HepG2 (cell line): Measurements from ENCODE around the gene NTM. TPM values are rescaled to one million over a fixed set of nuclear protein-coding genes. Genes with fewer than 3 reads are reported as not detected.

Experiments used
- ATAC-seq: fragments of 200-7000 bp; cut with Tn5 transposase; 3 replicates; pipeline ENCODE4 v1.9.1; 2020; ENCODE audit warnings: mild to moderate bottlenecking, moderate library complexity
- BruUV-seq: library from RNA; stranded (reverse); fragments of 400-500 nt; replicated peaks from 2 replicates; lab custom pipeline; 2021; lab: Mats Ljungman, UMichigan
- CTCF ChIA-PET: fragments of 300-600 bp; formaldehyde crosslinking; extraction: SDS; loops from one replicate; lab custom pipeline; 2021; ENCODE audit warnings: low total read pairs, inconsistent platforms, low intra/inter-chr PET ratio; lab: Yijun Ruan, JAX
- POLR2A ChIA-PET: fragments of 350-600 bp; sonication (Branson Sonifier 250); formaldehyde crosslinking; loops from one replicate; lab custom pipeline; 2020; ENCODE audit warnings: antibody characterized with exemption, inconsistent platforms; lab: Yijun Ruan, JAX
- DNase-seq: peaks from one replicate; pipeline ENCODE4 v3.0.0-alpha.2; 2015; ENCODE audit warnings: low spot score
- FAIRE-seq: peaks from 3 replicates; lab custom pipeline; 2011; peaks lifted over from hg19 to GRCh38; lab: Jason Lieb, UNC
- H2AFZ ChIP-seq: one replicate; pipeline ENCODE4 v1.6.1; 2011; ENCODE audit warnings: low read length, inconsistent platforms
- H3K27ac ChIP-seq: fragments of 300-600 bp; 3 replicates; pipeline ENCODE4 v1.8.0; 2011; ENCODE audit warnings: mixed run types, mild to moderate bottlenecking, mixed read lengths, low read length, inconsistent platforms; ENCODE audit not compliant: insufficient read depth; ENCODE audit errors: extremely low read length
- H3K27me3 ChIP-seq, 2 experiments: fragments of 200-600 bp in 1 of 2; 2 replicates in 1 of 2; 3 replicates in 1 of 2; pipeline versions ENCODE4 v1.6.0 to v1.8.0; 2011; ENCODE audit warnings: low read length in 2 of 2, mild to moderate bottlenecking in 2 of 2, moderate library complexity in 2 of 2, inconsistent platforms in 1 of 2; ENCODE audit not compliant: insufficient read depth in 2 of 2, control insufficient read depth in 1 of 2
- H3K36me3 ChIP-seq, 2 experiments: fragments of 200-600 bp in 1 of 2; replicated peaks in 1 of 2; 2 replicates in 1 of 2; 3 replicates in 1 of 2; pipeline versions ENCODE4 v1.5.1 to v1.8.0; 2011; ENCODE audit warnings: low read length in 2 of 2, inconsistent platforms in 1 of 2; ENCODE audit not compliant: insufficient read depth in 2 of 2, control insufficient read depth in 1 of 2
- H3K4me1 ChIP-seq: 2 replicates; pipeline ENCODE4 v1.5.1; 2012; ENCODE audit warnings: low read length, inconsistent platforms; ENCODE audit not compliant: insufficient read depth
- H3K4me2 ChIP-seq: 2 replicates; pipeline ENCODE4 v1.6.0; 2011; ENCODE audit warnings: low read depth, low read length, inconsistent platforms
- H3K4me3 ChIP-seq, 3 experiments: fragments of 200-600 bp in 1 of 3; sonication (generic), shearing (Covaris generic) in 1 of 3; replicated peaks in 1 of 3; 2 replicates each; pipeline ENCODE4 v1.5.1; 2011 to 2016; ENCODE audit warnings: low read length in 3 of 3, inconsistent platforms in 2 of 3, low read depth in 2 of 3, mild to moderate bottlenecking in 2 of 3, control low read depth in 1 of 3, mixed read lengths in 1 of 3; ENCODE audit not compliant: insufficient read depth in 1 of 3
- H3K79me2 ChIP-seq: one replicate; pipeline ENCODE4 v1.6.1; 2011; ENCODE audit warnings: low read length, inconsistent platforms; ENCODE audit not compliant: insufficient read depth
- H3K9ac ChIP-seq: 2 replicates; pipeline ENCODE4 v1.6.0; 2011; ENCODE audit warnings: mild to moderate bottlenecking, low read depth, low read length, inconsistent platforms; ENCODE audit not compliant: insufficient read depth
- H3K9me3 ChIP-seq: 2 replicates; pipeline ENCODE4 v1.5.1; 2012; ENCODE audit warnings: mild to moderate bottlenecking, low read length
- H4K20me1 ChIP-seq: 2 replicates; pipeline ENCODE4 v1.6.0; 2011; ENCODE audit warnings: inconsistent platforms, mild to moderate bottlenecking, low read length, moderate library complexity; ENCODE audit not compliant: insufficient read depth
- ATF7 ChIP-seq, 2 experiments: fragments of 450-650 bp in 1 of 2; sonication (generic) in 1 of 2; formaldehyde crosslinking in 1 of 2; IDR thresholded peaks; 2 replicates each; pipeline versions ENCODE4 v1.4.0 to v1.6.1; 2016 to 2020; ENCODE audit warnings: antibody characterized with exemption in 1 of 2, mild to moderate bottlenecking in 1 of 2, missing genetic modification reagents in 1 of 2
- BRD4 ChIP-seq: sonication (generic); formaldehyde crosslinking; IDR thresholded peaks from 2 replicates; pipeline ENCODE4 v1.4.0; 2020; ENCODE audit warnings: missing genetic modification reagents
- DNMT1 ChIP-seq: sonication (generic); formaldehyde crosslinking; IDR thresholded peaks from 2 replicates; pipeline ENCODE4 v1.5.1; 2020; ENCODE audit warnings: mild to moderate bottlenecking, missing genetic modification reagents
- HOXD1 ChIP-seq: sonication (generic); formaldehyde crosslinking; IDR thresholded peaks from 2 replicates; pipeline ENCODE4 v1.5.0; 2020; ENCODE audit warnings: missing genetic modification reagents
- KLF16 ChIP-seq, 2 experiments: sonication (generic) in 1 of 2; formaldehyde crosslinking in 1 of 2; IDR thresholded peaks; 2 replicates each; pipeline versions ENCODE4 v1.6.1 to v1.8.0; 2016 to 2023; ENCODE audit warnings: missing genetic modification reagents in 2 of 2, missing compliant biosample characterization in 1 of 2
- SMARCC2 ChIP-seq: fragments of 450-650 bp; IDR thresholded peaks from 2 replicates; pipeline ENCODE4 v1.6.1; 2017; ENCODE audit warnings: antibody characterized with exemption, mild to moderate bottlenecking
- SRSF9 ChIP-seq: fragments of 200-400 bp; formaldehyde crosslinking; IDR thresholded peaks from 2 replicates; pipeline ENCODE4 v1.6.1; 2018; ENCODE audit warnings: borderline replicate concordance, mild to moderate bottlenecking, low read depth, low read length; ENCODE audit not compliant: insufficient read depth, poor library complexity, severe bottlenecking
- ZBTB3 ChIP-seq: sonication (generic); formaldehyde crosslinking; IDR thresholded peaks from 2 replicates; pipeline ENCODE4 v1.4.0; 2020; ENCODE audit warnings: low read depth, mild to moderate bottlenecking, moderate library complexity, missing genetic modification reagents, borderline replicate concordance
- ZNF282 ChIP-seq: fragments of 450-650 bp; IDR thresholded peaks from 2 replicates; pipeline ENCODE4 v1.6.1; 2018; ENCODE audit not compliant: partially characterized antibody
- ZNF292 ChIP-seq: sonication (generic); formaldehyde crosslinking; IDR thresholded peaks from 2 replicates; pipeline ENCODE4 v1.8.1; 2022; ENCODE audit warnings: mild to moderate bottlenecking, low read depth, missing genetic modification reagents, borderline replicate concordance
- ZNF296 ChIP-seq: sonication (generic); formaldehyde crosslinking; conservative IDR thresholded peaks from 2 replicates; pipeline ENCODE4 v1.5.0; 2020; ENCODE audit warnings: mild to moderate bottlenecking, missing genetic modification reagents
- ZNF30 ChIP-seq: sonication (generic); formaldehyde crosslinking; IDR thresholded peaks from 2 replicates; pipeline ENCODE4 v1.5.0; 2020; ENCODE audit warnings: mild to moderate bottlenecking, missing genetic modification reagents
- ZNF484 ChIP-seq: sonication (generic); formaldehyde crosslinking; IDR thresholded peaks from 2 replicates; pipeline ENCODE4 v1.5.1; 2020; ENCODE audit warnings: mild to moderate bottlenecking, low read depth, missing genetic modification reagents, borderline replicate concordance
- ZNF678 ChIP-seq: sonication (generic); formaldehyde crosslinking; IDR thresholded peaks from 2 replicates; pipeline ENCODE4 v1.4.0; 2020; ENCODE audit warnings: mild to moderate bottlenecking, missing genetic modification reagents
- ZNF724P ChIP-seq: sonication (generic); formaldehyde crosslinking; IDR thresholded peaks from 2 replicates; pipeline ENCODE4 v1.8.0; 2022; ENCODE audit warnings: missing genetic modification reagents, borderline replicate concordance
- ZSCAN9 ChIP-seq: IDR thresholded peaks from 2 replicates; pipeline ENCODE4 v1.6.1; 2016; ENCODE audit warnings: borderline replicate concordance
- WGBS: methylation state at CpG from one replicate; pipeline ENCODE4 v1.1.6; 2017; ENCODE audit warnings: low lambda C conversion rate; 5-methylcytosine and 5-hydroxymethylcytosine counted together
- in situ Hi-C: cut with HindIII; loops from 2 replicates; pipeline ENCODE4 v1.10.0; 2017; ENCODE audit warnings: low pct_unique_long_range_greater_than_20kb; ENCODE audit not compliant: extremely low pct_ligation_motif_present
- intact Hi-C: fragments of 100-400 bp; cut with micrococcal nuclease; formaldehyde crosslinking; loops from one replicate; pipeline ENCODE4 v1.10.0; 2022; ENCODE audit not compliant: unreplicated experiment
- polyA plus RNA-seq, 8 experiments: library from polyadenylated mRNA; depleted of rRNA in 3 of 8; stranded (reverse) in 7 of 8; unstranded in 1 of 8; fragments of >200 nt; fragmentation: Illumina TruSeq in 4 of 8; extraction: Trizol in 4 of 8; gene quantifications; 2 replicates each; pipeline versions ENCODE4 v1.2.1 to v1.2.3, GENCODE V29; 2011 to 2016; ENCODE audit warnings: low read depth in 4 of 8, missing spikeins in 1 of 8, mixed read lengths in 1 of 8; ENCODE audit not compliant: insufficient read depth in 1 of 8
- total RNA-seq, 5 experiments: library from RNA; depleted of rRNA; stranded (reverse); fragments of >200 nt; fragmentation: Illumina TruSeq; extraction: Trizol; gene quantifications; 2 replicates each; pipeline ENCODE4 v1.2.3, GENCODE V29; 2016; ENCODE audit warnings: low read depth in 1 of 5
- TF ChIP-seq, protein P1 (sequence below): sonication (generic); formaldehyde crosslinking; IDR thresholded peaks from 2 replicates; pipeline ENCODE4 v1.9.0; 2021; ENCODE audit warnings: missing genetic modification reagents, borderline replicate concordance
- TF ChIP-seq, protein P2 (sequence below): sonication (generic); formaldehyde crosslinking; IDR thresholded peaks from 2 replicates; pipeline ENCODE4 v1.8.0; 2022; ENCODE audit warnings: missing genetic modification reagents, low read depth, mild to moderate bottlenecking, borderline replicate concordance
- TF ChIP-seq, protein P3 (sequence below): IDR thresholded peaks from 2 replicates; pipeline ENCODE4 v1.6.1; 2016; ENCODE audit warnings: low read depth, borderline replicate concordance
- TF ChIP-seq, protein P4 (sequence below): sonication (generic); formaldehyde crosslinking; IDR thresholded peaks from 2 replicates; pipeline ENCODE4 v1.4.0; 2020; ENCODE audit warnings: missing genetic modification reagents, borderline replicate concordance

The NTM gene
- total and polyA plus RNA-seq, 2 of the 13 experiments (the other 11 are each of a cell fraction or from before 2014, with no cell fraction given): not detected

DNA sequence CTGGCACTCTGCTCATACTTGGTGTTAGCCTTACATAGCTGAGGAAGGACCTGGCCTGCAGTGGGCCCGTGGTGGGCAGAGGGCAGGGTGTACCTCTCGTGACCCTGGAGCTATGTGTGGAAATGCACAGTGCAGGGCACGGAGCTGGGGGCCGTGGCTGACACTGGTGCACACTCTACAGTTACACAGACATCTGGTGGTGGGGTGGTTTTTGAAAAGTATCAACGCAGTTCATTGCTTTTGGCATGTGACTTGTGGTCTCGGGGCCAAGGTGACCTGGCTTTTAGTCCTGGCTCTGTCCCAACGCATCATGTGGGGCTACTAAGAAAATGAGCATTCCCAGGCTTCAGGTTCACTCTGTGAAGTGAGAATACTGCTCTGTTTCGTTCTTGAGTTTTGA lies 553.6 kb downstream of the NTM start (continued):
- TF ChIP-seq ATF7 (IDR thresholded peaks at IDR 0.05) (no peak), ATF7 (CRISPR knock-in tag; IDR thresholded peaks at IDR 0.05) (no peak), ZSCAN9 (CRISPR knock-in tag) (no peak), ZNF292 (no peak)
- TF ChIP-seq, protein P1, sequence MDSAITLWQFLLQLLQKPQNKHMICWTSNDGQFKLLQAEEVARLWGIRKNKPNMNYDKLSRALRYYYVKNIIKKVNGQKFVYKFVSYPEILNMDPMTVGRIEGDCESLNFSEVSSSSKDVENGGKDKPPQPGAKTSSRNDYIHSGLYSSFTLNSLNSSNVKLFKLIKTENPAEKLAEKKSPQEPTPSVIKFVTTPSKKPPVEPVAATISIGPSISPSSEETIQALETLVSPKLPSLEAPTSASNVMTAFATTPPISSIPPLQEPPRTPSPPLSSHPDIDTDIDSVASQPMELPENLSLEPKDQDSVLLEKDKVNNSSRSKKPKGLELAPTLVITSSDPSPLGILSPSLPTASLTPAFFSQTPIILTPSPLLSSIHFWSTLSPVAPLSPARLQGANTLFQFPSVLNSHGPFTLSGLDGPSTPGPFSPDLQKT: no peak

DNA sequence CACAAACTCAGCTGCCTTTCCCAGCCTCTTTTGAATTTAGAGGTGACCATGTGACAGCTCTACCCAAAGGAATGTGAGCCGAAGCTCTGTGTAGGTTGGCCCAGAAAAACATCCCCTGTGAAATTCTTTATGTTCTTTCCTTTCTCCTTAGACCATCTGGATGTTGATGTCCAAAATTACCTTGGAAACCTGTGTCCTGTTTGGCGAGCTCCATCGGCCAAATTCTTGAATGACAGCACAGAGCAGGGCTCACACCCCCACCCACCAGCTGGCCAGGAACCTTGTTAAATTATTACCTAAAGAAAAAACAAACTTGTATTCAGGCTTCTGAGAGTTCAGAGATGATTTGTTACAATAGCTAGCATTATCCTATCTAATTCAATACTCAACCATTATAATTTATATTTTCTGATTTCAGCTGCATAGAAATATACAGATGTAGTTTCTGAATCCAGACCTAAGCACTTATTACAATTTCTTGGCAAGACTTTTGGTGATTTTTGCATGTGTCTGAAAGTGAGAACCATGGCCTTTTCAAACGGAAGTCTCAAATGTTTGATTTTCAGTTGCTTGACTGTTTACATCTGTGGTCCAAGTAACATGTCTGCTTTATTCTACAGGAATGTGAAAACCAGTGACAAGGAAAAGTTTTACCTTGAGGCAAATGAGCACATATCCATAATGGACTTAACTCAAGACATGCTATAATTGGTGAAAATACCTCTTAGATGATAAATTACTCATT lies 554.2 kb downstream of the NTM start:
- no peaks in the 10 kb centered on the region for H3K9me3 ChIP-seq
- POLR2A ChIA-PET: no interaction called here
- intact Hi-C loops (no loop called here), in situ Hi-C loops (no loop called here)
- no peak for DNase-seq
- no peak overlapping the region for H2AFZ ChIP-seq
- whole genome bisulfite sequencing: 0% methylated on average over 2 of the region's 4 CpGs
- no peak overlapping the region for H3K4me2 ChIP-seq
- no peak overlapping the region for H3K4me3 ChIP-seq
- FAIRE-seq: no peak
- H3K79me2 ChIP-seq: no peaks in the 10 kb centered on the region
- BruUV-seq: no TSS peak
- H3K36me3 ChIP-seq: no peaks in the 10 kb centered on the region
- no peaks in the 10 kb centered on the region for H3K27me3 ChIP-seq
- no peak overlapping the region for H3K27ac ChIP-seq
- no peak for TF ChIP-seq DNMT1 (CRISPR knock-in tag)
- no peak for TF ChIP-seq ZNF30 (CRISPR knock-in tag)
- no peak for TF ChIP-seq KLF16 (CRISPR knock-in tag; IDR thresholded peaks at IDR 0.05)
- TF ChIP-seq ZNF296 (CRISPR knock-in tag): no peak
- TF ChIP-seq ZBTB3 (CRISPR knock-in tag): no peak
- no peak for TF ChIP-seq ZNF282
- no peak for TF ChIP-seq ZNF484
- TF ChIP-seq ZNF724P (CRISPR knock-in tag): no peak
- TF ChIP-seq HOXD1 (CRISPR knock-in tag): no peak
- TF ChIP-seq, protein P2, sequence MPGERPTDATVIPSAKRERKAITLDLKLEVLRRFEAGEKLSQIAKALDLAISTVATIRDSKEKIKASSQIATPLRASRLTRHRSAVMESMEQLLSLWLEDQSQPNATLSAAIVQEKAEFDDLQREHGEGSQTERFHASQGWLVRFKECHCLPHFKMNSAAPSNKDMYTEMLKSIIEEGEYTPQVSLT (CRISPR knock-in tag): no peak
- no peak for TF ChIP-seq SMARCC2
- no peak for TF ChIP-seq SRSF9
- TF ChIP-seq, protein P3, sequence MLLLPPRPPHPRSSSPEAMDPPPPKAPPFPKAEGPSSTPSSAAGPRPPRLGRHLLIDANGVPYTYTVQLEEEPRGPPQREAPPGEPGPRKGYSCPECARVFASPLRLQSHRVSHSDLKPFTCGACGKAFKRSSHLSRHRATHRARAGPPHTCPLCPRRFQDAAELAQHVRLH: no peak
- no peak for TF ChIP-seq BRD4 (CRISPR knock-in tag)
- no peak for TF ChIP-seq ZNF678 (CRISPR knock-in tag)
- TF ChIP-seq, protein P4, sequence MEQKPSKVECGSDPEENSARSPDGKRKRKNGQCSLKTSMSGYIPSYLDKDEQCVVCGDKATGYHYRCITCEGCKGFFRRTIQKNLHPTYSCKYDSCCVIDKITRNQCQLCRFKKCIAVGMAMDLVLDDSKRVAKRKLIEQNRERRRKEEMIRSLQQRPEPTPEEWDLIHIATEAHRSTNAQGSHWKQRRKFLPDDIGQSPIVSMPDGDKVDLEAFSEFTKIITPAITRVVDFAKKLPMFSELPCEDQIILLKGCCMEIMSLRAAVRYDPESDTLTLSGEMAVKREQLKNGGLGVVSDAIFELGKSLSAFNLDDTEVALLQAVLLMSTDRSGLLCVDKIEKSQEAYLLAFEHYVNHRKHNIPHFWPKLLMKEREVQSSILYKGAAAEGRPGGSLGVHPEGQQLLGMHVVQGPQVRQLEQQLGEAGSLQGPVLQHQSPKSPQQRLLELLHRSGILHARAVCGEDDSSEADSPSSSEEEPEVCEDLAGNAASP (CRISPR knock-in tag): no peak
- no peaks in the 10 kb centered on the region for H4K20me1 ChIP-seq
- H3K4me1 ChIP-seq: no peaks in the 10 kb centered on the region
- ATAC-seq: no peak
- CTCF ChIA-PET: no interaction called here
- no peak overlapping the region for H3K9ac ChIP-seq
